ENCODE data around the gene PLS1. TPM values are rescaled to one million over a fixed set of nuclear protein-coding genes. Genes with fewer than 3 reads are reported as not detected.

The PLS1 gene
- total RNA-seq, 2 experiments from 2014 or later: 0.63 to 0.92 TPM

DNA sequence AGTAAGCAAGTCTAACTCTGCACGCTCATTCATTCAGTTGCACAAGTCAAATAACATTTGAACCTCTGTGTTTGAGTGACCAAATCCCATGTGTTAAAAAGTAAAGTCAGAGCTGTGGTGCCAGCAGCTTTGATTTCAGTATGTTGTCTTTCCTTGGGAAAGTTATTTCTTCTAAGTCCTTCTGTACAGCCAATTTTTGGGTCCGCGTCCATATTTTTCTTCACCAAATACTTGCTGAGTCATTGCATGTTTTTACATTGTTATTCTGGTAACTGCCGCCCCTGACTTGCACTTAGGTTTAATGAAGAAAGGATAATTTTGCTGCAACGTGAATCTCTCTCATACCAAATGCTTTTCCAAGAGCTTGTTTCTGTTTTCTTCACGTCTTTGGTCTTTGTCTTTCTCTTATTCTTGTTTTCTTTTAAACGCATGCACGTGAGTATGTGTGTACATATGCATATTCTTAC, 56.7 kb downstream of the PLS1 start:
- no peak for DNase-seq
- intact Hi-C loops (cut with DNase I, micrococcal nuclease): loop anchor here in 1 of 2 experiments (5.0 kb wide), 1 partner anchor 604 kb away; no protein-coding TSS in a partner anchor
- Histone ChIP-seq H3K36me3 (ENCODE audit: insufficient read depth, low read length) (no peaks in the 10 kb centered on the region), H3K27me3 (ENCODE audit: control insufficient read depth in 1 of 2, insufficient read depth in 2 of 2, low read length in 2 of 2) (no peaks in the 10 kb centered on the region), H3K9me3 (ENCODE audit: control insufficient read depth in 1 of 2, insufficient read depth in 1 of 2, low read length in 2 of 2) (no peaks in the 10 kb centered on the region), H3K4me1 (ENCODE audit: insufficient read depth, low read length) (no peaks in the 10 kb centered on the region), H3K4me3 (ENCODE audit: low read length) (no peak overlapping the region), H3K27ac (ENCODE audit: low read depth in 1 of 2, low read length in 2 of 2) (no peak overlapping the region)
- POLR2A ChIA-PET: no interaction called here
- no peaks in the 10 kb centered on the region for H3K9me3 Mint-ChIP-seq
- no peaks in the 10 kb centered on the region for H3K36me3 Mint-ChIP-seq (ENCODE audit: low read depth)
- no peak for ATAC-seq (ENCODE audit: poor library complexity)
- CTCF ChIA-PET: no interaction called here
- TF ChIP-seq, protein P1, sequence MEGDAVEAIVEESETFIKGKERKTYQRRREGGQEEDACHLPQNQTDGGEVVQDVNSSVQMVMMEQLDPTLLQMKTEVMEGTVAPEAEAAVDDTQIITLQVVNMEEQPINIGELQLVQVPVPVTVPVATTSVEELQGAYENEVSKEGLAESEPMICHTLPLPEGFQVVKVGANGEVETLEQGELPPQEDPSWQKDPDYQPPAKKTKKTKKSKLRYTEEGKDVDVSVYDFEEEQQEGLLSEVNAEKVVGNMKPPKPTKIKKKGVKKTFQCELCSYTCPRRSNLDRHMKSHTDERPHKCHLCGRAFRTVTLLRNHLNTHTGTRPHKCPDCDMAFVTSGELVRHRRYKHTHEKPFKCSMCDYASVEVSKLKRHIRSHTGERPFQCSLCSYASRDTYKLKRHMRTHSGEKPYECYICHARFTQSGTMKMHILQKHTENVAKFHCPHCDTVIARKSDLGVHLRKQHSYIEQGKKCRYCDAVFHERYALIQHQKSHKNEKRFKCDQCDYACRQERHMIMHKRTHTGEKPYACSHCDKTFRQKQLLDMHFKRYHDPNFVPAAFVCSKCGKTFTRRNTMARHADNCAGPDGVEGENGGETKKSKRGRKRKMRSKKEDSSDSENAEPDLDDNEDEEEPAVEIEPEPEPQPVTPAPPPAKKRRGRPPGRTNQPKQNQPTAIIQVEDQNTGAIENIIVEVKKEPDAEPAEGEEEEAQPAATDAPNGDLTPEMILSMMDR (IDR thresholded peaks at IDR 0.05): no peak
- H3K4me1 Mint-ChIP-seq (ENCODE audit: low read depth): no peaks in the 10 kb centered on the region
- no peak overlapping the region for H3K4me3 Mint-ChIP-seq
- no peak overlapping the region for H3K27ac Mint-ChIP-seq
- no peaks in the 10 kb centered on the region for H3K27me3 Mint-ChIP-seq

DNA sequence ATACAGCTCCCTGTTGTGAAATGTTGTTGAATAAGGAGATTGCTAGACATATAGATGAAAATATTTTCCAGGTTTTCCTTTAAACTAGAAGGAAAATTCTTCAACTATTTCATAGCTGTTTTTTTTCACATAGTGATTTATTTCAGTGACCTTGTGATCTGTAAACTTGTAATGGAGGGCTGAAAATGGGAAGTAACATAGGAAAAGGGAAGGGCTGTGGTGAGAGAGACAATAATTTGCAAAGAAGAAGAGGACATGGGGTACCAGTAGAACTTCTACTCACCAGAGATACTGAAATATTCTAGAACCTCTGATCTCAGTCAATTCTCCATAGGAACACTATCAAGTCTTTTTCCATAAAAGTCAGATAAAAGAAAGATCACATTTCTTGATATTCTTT, 60.4 kb downstream of the PLS1 start:
- intact Hi-C loops (cut with DNase I, micrococcal nuclease): no loop called here
- Histone ChIP-seq H3K27me3 (ENCODE audit: control insufficient read depth in 1 of 2, insufficient read depth in 2 of 2, low read length in 2 of 2) (no peaks in the 10 kb centered on the region), H3K4me3 (ENCODE audit: low read length) (no peak overlapping the region), H3K36me3 (ENCODE audit: insufficient read depth, low read length) (no peaks in the 10 kb centered on the region), H3K27ac (ENCODE audit: low read depth in 1 of 2, low read length in 2 of 2) (no peak overlapping the region), H3K4me1 (ENCODE audit: insufficient read depth, low read length) (no peaks in the 10 kb centered on the region), H3K9me3 (ENCODE audit: control insufficient read depth in 1 of 2, insufficient read depth in 1 of 2, low read length in 2 of 2) (no peaks in the 10 kb centered on the region)
- TF ChIP-seq, protein P1 (IDR thresholded peaks at IDR 0.05): no peak
- H3K27me3 Mint-ChIP-seq: no peaks in the 10 kb centered on the region
- H3K9me3 Mint-ChIP-seq: no peaks in the 10 kb centered on the region
- ATAC-seq (ENCODE audit: poor library complexity): no peak
- H3K4me1 Mint-ChIP-seq (ENCODE audit: low read depth): no peaks in the 10 kb centered on the region
- H3K27ac Mint-ChIP-seq: no peak overlapping the region
- no peak for DNase-seq
- H3K4me3 Mint-ChIP-seq: no peak overlapping the region
- H3K36me3 Mint-ChIP-seq (ENCODE audit: low read depth): no peaks in the 10 kb centered on the region
- CTCF ChIA-PET: no interaction called here
- POLR2A ChIA-PET: no interaction called here

GRCh38 chr3:142657033-142657432, 60.8 kb downstream of the PLS1 start:
- Histone ChIP-seq H3K36me3 (ENCODE audit: insufficient read depth, low read length) (no peaks in the 10 kb centered on the region), H3K9me3 (ENCODE audit: control insufficient read depth in 1 of 2, insufficient read depth in 1 of 2, low read length in 2 of 2) (no peaks in the 10 kb centered on the region), H3K27ac (ENCODE audit: low read depth in 1 of 2, low read length in 2 of 2) (no peak overlapping the region), H3K4me1 (ENCODE audit: insufficient read depth, low read length) (no peaks in the 10 kb centered on the region), H3K27me3 (ENCODE audit: control insufficient read depth in 1 of 2, insufficient read depth in 2 of 2, low read length in 2 of 2) (no peaks in the 10 kb centered on the region), H3K4me3 (ENCODE audit: low read length) (no peak overlapping the region)
- Mint-ChIP-seq H3K4me3 (no peak overlapping the region), H3K4me1 (ENCODE audit: low read depth) (no peaks in the 10 kb centered on the region), H3K36me3 (ENCODE audit: low read depth) (no peaks in the 10 kb centered on the region), H3K27me3 (no peaks in the 10 kb centered on the region), H3K9me3 (no peaks in the 10 kb centered on the region), H3K27ac (no peak overlapping the region)
- ATAC-seq (ENCODE audit: poor library complexity): no peak
- no peak for DNase-seq
- CTCF ChIA-PET: no interaction called here
- TF ChIP-seq, protein P1 (IDR thresholded peaks at IDR 0.05): no peak
- intact Hi-C loops (cut with DNase I, micrococcal nuclease): no loop called here
- POLR2A ChIA-PET: interaction anchor here (0.7 kb wide), 1 partner anchor 67 kb away, joined by 3 read pairs; no protein-coding TSS in a partner anchor
